Muscle of leg (tissue), 11 donors: ENCODE data around the gene FAM50B. TPM values are rescaled to one million over a fixed set of nuclear protein-coding genes. Genes with fewer than 3 reads are reported as not detected.

Experiments
- DNase-seq: peaks from one replicate; pipeline ENCODE4 v3.0.0; 2013
- H3K27ac ChIP-seq: one replicate; pipeline ENCODE4 v1.5.1; 2013; ENCODE audit warnings: mild to moderate bottlenecking, low read length, control low read depth
- H3K27me3 ChIP-seq: one replicate; pipeline ENCODE4 v1.6.1; 2013; ENCODE audit warnings: low read length; ENCODE audit not compliant: control insufficient read depth, insufficient read depth
- H3K36me3 ChIP-seq: one replicate; pipeline ENCODE4 v1.6.1; 2013; ENCODE audit warnings: low read length; ENCODE audit not compliant: control insufficient read depth, insufficient read depth
- H3K4me1 ChIP-seq: one replicate; pipeline ENCODE4 v1.6.1; 2013; ENCODE audit warnings: low read length; ENCODE audit not compliant: control insufficient read depth, insufficient read depth
- H3K4me3 ChIP-seq: one replicate; pipeline ENCODE4 v1.5.1; 2013; ENCODE audit warnings: low read length, control low read depth
- H3K9me3 ChIP-seq: replicated peaks from 2 replicates; pipeline ENCODE4 v1.6.1; 2013; ENCODE audit warnings: low read depth, low read length; ENCODE audit not compliant: control insufficient read depth
- WGBS: methylation state at CpG from one replicate; pipeline ENCODE4 v1.1.5; 2013; ENCODE audit warnings: missing lambda C conversion rate; ENCODE audit not compliant: insufficient coverage; 5-methylcytosine and 5-hydroxymethylcytosine counted together
- polyA plus RNA-seq, 8 donors: library from polyadenylated mRNA; unstranded; fragments of 120-200 nt; gene quantifications; one replicate each; pipeline versions ENCODE4 v1.2.1 to v1.2.3, GENCODE V29; 2013; ENCODE audit warnings: inconsistent platforms in 1 of 8, low replicate concordance in 1 of 8; ENCODE audit not compliant: insufficient read length in 8 of 8, insufficient read depth in 1 of 8
- total RNA-seq: library from RNA; stranded (reverse); fragments of 120-200 nt; gene quantifications from one replicate; pipeline ENCODE4 v1.2.4, GENCODE V29; 2013

The FAM50B gene
- total and polyA plus RNA-seq, 9 donors: 5.6 to 8.9 (median 7.4) TPM

DNA sequence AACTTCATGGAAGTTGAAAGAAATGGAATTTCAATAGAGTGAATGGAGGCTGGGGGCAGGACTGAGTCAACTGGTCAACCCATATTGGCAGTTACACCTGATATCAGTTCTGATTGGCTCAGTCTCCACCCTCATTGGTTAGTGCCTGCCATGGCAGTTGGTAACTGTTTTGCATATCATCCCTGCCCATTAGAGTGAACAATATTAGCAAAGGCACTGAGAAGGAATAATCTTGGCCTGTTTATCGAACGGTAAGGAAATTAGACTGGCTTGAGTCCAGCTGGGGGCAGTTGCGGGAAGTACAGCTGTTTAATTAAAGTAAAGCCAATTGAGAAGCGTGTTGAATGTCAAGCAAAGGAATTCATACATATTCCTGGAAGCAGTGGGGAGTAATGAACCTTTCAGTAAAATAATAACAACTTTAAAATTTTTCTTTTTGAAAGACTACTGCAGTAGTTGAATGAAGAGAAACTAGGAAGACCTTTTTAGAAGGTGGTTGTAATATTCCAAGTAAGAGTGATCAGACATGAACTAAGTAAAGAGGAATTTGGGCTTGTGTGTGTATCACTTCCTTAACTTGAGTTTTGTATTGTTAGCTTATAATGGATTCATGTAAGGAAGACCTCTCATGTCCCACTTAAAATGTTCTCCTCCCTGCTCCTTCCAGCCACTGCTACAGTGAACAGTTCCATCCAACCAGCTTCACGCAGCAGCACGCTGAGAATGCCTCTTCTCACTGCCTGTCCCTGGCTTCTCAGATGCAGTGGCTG lies 17.2 kb upstream of the FAM50B start:
- Histone ChIP-seq H3K27ac (peak overlapping the region; percentile 48), H3K36me3 (no peaks in the 10 kb centered on the region), H3K27me3 (no peaks in the 10 kb centered on the region), H3K9me3 (no peaks in the 10 kb centered on the region), H3K4me1 (peaks cover 6% of the 10 kb centered on the region), H3K4me3 (no peak overlapping the region)
- no peak for DNase-seq
- WGBS: 71% methylated on average over 5 of the region's 6 CpGs

DNA sequence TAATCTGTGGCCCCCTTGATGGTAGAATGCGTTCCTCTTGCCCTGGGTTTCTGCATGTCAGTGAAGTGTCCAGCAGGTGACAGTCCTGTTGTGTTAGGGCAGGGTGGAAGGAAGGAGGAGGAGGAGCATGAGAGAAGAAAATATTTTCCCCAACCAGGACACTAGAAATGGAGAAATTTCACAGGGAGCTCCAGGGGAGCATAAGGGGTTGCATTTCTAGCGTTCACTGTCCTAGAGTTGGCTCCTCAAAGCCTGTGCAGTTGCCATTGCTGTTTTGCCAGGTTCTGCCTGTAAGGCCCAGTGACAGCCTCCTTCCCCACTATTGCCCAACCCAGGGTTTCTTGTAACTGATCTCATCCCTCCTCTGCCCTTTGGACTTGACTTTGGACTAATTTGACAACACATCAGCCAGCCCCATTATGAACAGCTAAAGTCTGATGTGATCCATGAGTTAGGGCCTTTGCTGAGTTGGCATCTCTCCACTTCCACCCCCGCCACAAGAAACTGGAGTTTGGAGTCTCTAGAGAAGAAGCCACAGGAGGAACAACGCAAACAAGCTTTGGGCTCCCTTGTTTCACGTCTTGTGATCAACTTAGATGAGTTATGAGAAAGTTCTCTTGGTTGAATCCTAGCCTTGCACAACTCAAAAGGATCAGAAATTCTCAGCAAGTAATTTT lies 14.0 kb upstream of the FAM50B start:
- DNase-seq: no peak
- 65% methylated on average over 4 of the region's 5 CpGs for WGBS
- Histone ChIP-seq H3K27ac (no peak overlapping the region), H3K4me1 (peaks cover 8% of the 10 kb centered on the region), H3K27me3 (no peaks in the 10 kb centered on the region), H3K36me3 (no peaks in the 10 kb centered on the region), H3K9me3 (no peaks in the 10 kb centered on the region), H3K4me3 (no peak overlapping the region)

DNA sequence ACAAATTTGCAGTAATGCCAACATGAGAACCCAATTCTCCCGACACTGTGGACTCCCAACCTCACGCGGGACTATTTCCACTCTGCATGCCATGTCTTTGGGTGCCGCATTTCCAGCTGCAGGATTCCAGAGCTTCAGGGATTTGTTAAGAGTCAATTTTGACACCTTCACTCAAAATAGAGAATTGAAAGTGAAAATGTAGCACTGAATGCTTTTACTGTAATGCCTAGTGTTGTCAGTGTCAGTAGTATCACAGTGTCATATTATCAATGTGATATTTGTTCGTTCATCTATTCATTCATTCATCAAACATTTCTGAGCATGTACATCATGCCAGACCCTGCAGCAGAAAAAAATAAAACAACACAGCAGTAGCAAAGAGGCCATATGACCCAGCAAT lies 13.4 kb upstream of the FAM50B start:
- H3K27ac ChIP-seq: no peak overlapping the region
- H3K27me3 ChIP-seq: no peaks in the 10 kb centered on the region
- WGBS: 93% methylated on average over 4 of the region's 5 CpGs
- no peak for DNase-seq
- H3K4me1 ChIP-seq: peaks cover 11% of the 10 kb centered on the region
- H3K9me3 ChIP-seq: no peaks in the 10 kb centered on the region
- H3K36me3 ChIP-seq: no peaks in the 10 kb centered on the region
- H3K4me3 ChIP-seq: no peak overlapping the region

DNA sequence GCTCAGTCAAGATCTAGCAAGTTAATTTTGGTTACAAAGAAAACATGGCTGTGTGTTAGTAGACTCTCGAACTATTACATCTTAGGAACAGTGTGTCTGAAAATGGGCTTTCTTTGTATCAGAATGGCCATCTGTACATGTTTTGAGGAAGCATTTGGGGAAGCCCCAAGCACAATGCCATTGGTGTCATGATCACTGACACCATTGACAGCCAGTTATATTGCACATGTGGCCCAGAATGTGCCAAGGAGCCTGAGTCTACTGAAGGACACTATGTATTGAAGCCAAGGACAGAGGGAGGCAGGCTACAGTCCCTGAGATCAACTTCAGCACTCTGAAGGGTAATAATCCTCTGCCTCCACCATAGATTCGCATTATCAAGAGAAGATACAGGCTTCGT lies 12.6 kb upstream of the FAM50B start:
- no peak overlapping the region for H3K27ac ChIP-seq

DNA sequence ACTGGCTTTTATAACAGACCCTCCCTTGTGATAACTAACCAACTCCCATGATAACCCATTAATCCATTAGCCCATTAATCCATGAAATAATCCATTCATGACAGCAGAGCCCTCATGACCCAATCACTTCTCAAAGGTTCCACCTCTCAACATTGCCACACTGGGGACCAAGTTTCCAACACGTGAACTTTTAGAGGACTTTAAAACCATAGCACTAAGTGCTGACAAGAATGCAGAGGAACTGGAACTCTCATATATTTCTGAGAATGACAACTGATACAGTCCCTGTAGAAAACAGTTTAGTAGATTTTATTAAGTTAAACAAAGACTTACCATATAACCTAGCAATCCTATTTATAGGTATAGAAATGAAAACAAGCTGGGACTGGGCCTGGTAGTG lies 11.4 kb upstream of the FAM50B start:
- H3K4me3 ChIP-seq: no peak overlapping the region
- no peak overlapping the region for H3K27ac ChIP-seq
- H3K4me1 ChIP-seq: peaks cover 25% of the 10 kb centered on the region
- H3K27me3 ChIP-seq: no peaks in the 10 kb centered on the region
- no peaks in the 10 kb centered on the region for H3K36me3 ChIP-seq
- WGBS: no CpG with 5 or more reads among the region's 1 CpG
- DNase-seq: no peak
- no peaks in the 10 kb centered on the region for H3K9me3 ChIP-seq

More for the DNA sequence above, 12.6 kb upstream of the FAM50B start:
- peaks cover 18% of the 10 kb centered on the region for H3K4me1 ChIP-seq
- no peaks in the 10 kb centered on the region for H3K9me3 ChIP-seq
- no peak for DNase-seq
- no peaks in the 10 kb centered on the region for H3K27me3 ChIP-seq
- WGBS: 100% methylated on average over 1 of the region's 3 CpGs
- no peaks in the 10 kb centered on the region for H3K36me3 ChIP-seq
- no peak overlapping the region for H3K4me3 ChIP-seq

DNA sequence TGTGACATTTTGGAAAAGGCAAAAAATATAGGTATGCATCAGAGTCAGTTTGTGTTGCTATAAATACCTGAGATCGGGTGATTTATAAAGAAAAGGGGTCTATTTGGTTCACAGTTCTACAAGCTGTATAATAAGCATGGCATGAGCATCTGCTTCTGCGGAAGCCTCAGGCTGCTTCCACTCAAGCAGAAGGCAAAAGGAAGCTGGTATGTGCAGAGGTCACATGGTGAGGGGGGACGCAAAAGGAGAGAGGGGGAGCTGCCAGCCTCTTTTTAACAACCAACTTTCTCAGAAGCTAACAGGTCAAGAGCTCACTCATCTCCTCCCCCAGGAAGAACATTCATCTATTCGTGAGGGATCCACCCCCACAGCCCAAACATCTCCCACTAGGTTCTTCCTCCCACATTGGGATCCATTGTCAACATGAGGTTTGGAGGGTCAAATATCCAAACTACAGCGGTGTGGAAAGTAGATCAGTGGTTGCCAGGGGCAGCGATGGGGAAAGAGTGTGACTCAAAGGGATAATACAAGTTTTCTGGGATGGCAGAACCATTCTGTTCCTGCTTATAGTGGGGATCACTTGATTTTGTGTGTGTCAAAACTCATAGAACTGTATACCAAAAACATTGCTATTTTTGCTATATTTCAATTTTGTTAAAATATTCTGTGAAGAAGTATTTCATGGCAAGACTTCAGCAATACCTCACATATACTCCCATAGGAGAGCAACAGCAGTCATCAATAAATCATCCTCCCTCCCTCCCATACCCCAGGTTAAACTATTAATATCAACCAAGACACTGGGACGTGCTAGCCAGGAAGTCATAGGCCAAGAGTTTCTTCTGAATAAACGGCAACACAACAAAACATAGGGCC lies 9.9 kb upstream of the FAM50B start:
- WGBS: 60% methylated on average over 4 of the region's 8 CpGs
- Histone ChIP-seq H3K36me3 (no peaks in the 10 kb centered on the region), H3K27me3 (no peaks in the 10 kb centered on the region), H3K4me1 (peaks cover 25% of the 10 kb centered on the region), H3K9me3 (no peaks in the 10 kb centered on the region), H3K4me3 (no peak overlapping the region), H3K27ac (no peak overlapping the region)
- DNase-seq: no peak

DNA sequence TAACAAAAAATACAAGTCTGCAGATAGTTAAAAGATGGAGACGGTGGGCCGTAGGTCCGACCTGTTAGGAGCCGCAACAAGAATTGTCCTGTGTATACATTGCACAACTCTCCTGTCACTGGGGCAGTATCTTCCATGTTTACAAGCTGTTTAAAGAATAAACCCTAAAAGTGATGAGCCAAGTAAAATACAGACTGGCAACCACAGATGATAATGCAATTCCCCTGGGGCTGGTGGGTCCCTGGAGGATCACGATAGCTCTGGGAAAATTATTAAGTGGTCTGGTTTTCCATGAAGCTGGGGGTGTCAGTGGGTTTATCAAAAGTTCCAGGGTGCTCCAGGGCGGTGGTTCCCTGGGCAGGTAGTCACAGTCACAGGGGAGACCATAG lies 8.1 kb upstream of the FAM50B start:
- 82% methylated on average over 4 of the region's 6 CpGs for WGBS

DNA sequence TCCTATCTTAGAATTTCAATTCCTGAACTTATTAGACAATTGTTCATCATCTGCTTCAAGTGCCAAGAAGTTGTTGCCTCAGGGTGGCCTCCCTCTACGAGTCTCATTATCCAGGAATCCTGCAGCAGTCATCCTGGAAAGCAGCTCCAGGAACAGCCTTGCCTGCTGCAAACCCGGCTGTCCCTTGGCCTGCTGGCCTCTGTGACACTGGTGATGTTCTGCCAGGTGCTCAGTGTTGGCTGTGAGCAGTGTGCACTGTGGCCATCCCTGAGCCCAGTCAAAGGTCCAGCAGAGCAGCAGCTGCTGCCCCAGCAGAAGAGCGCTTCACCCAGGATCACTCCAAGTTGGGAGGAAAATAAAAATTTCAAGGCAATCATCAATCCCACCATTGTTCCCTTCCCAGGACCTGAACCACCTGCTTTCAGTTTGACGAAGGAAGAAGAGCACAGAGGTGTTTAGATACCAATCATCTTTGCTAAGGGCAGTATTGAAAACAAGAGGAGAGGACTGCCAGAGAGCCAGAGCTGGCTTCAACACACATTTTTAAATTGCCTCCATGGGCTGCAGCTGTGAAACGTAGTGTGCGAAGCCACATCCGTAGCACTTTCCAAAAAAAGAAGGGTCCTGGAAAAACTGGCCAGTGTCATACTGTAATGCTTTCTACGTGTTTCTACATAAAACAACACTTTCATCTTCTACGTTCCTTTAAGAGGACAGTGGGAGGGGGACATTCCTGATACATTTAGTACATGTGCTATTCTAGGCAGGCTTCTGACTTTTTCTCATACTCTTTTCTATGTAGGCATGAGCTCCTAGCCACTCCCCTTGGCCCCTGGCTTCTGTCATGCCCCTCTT lies 7.2 kb upstream of the FAM50B start:
- H3K9me3 ChIP-seq: no peaks in the 10 kb centered on the region
- H3K4me3 ChIP-seq: no peak overlapping the region
- peak; percentile 72 for DNase-seq
- 6% methylated on average over 2 of the region's 9 CpGs for WGBS
- H3K27me3 ChIP-seq: no peaks in the 10 kb centered on the region
- no peaks in the 10 kb centered on the region for H3K36me3 ChIP-seq
- peak overlapping the region; percentile 26 for H3K27ac ChIP-seq
- peaks cover 22% of the 10 kb centered on the region for H3K4me1 ChIP-seq

More for the DNA sequence above, 8.1 kb upstream of the FAM50B start:
- H3K27ac ChIP-seq: no peak overlapping the region
- H3K9me3 ChIP-seq: no peaks in the 10 kb centered on the region
- peaks cover 22% of the 10 kb centered on the region for H3K4me1 ChIP-seq
- no peak overlapping the region for H3K4me3 ChIP-seq
- H3K27me3 ChIP-seq: no peaks in the 10 kb centered on the region
- H3K36me3 ChIP-seq: no peaks in the 10 kb centered on the region
- DNase-seq: no peak

DNA sequence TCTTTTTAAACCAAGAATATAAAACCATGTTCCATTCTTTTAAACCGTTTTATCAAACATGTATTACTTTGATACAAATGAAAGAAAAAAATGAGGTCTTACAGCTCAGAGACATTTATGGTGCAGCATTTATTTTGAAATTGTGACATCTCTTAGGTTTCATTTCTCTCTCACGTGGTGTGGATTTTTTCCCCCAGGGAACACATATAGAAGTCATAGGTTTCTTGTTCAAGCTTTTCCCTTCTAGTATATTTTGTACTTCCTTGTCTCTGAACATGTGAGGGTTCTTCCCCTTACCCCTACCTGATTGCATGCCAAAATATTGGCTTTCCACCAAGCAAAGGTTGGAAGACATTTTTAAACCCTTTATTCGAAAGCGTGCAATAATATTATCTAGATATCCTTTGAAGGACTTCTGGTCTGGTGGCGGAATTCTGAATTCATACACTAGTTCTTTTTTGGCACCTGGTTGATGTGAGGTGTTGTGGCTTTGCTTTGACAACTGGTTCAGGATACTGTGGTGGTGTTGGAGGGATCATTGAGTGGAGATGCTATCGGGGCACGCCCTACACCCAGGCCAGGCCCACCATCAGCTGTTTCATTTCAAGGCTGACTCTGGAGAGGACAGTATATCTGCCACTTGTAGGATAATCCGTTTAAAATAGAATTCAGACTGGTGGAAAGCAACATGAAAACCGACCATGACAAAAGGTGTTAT lies 5.6 kb upstream of the FAM50B start:
- peaks cover 26% of the 10 kb centered on the region for H3K4me1 ChIP-seq
- H3K27me3 ChIP-seq: no peaks in the 10 kb centered on the region
- H3K27ac ChIP-seq: no peak overlapping the region
- H3K4me3 ChIP-seq: no peak overlapping the region
- DNase-seq: peak; percentile 32
- H3K9me3 ChIP-seq: no peaks in the 10 kb centered on the region
- no peaks in the 10 kb centered on the region for H3K36me3 ChIP-seq
- no CpG with 5 or more reads among the region's 9 CpGs for WGBS
